Progenitor cell of endocrine pancreas (in vitro differentiated cells): Measurements from ENCODE around the gene NOSTRIN. TPM values are rescaled to one million over a fixed set of nuclear protein-coding genes. Genes with fewer than 3 reads are reported as not detected.
"Not testable (repeated sequence)": the region's sequence is repeated elsewhere in the genome, so short reads cannot be mapped to it uniquely, and the experiment has no call there.

Source experiments
- DNase-seq: peaks from one replicate; pipeline ENCODE4 v3.0.0; 2021; ENCODE audit warnings: low spot score; ENCODE audit not compliant: unreplicated experiment
- H3K27ac Mint-ChIP-seq: 2 replicates; pipeline ENCODE4 v1.8.0; 2021; ENCODE audit warnings: mild to moderate bottlenecking, moderate library complexity, mixed read lengths
- H3K27me3 Mint-ChIP-seq: 2 replicates; pipeline ENCODE4 v1.8.0; 2021; ENCODE audit warnings: mixed read lengths
- H3K36me3 Mint-ChIP-seq: 2 replicates; pipeline ENCODE4 v1.8.0; 2022; ENCODE audit warnings: mixed read lengths; ENCODE audit not compliant: insufficient read depth
- H3K4me1 Mint-ChIP-seq: 2 replicates; pipeline ENCODE4 v1.8.0; 2021; ENCODE audit warnings: low read depth, mixed read lengths
- H3K4me3 Mint-ChIP-seq: 2 replicates; pipeline ENCODE4 v1.8.0; 2021; ENCODE audit warnings: low read depth, mild to moderate bottlenecking, moderate library complexity, mixed read lengths
- H3K9me3 Mint-ChIP-seq: 2 replicates; pipeline ENCODE4 v1.8.0; 2021; ENCODE audit warnings: low read depth, mixed read lengths
- total RNA-seq: library from RNA; stranded (reverse); gene quantifications from 2 replicates; pipeline ENCODE4 v1.2.1, GENCODE V29; 2021
- TF ChIP-seq, protein P1 (sequence below): fragments of 200-600 bp; sonication (generic); IDR thresholded peaks from one replicate; pipeline ENCODE4 v1.5.0; 2021; ENCODE audit warnings: antibody characterized with exemption, mild to moderate bottlenecking; ENCODE audit not compliant: unreplicated experiment

The NOSTRIN gene
- total RNA-seq, 1 donor from 2014 or later: 4.0 TPM

DNA sequence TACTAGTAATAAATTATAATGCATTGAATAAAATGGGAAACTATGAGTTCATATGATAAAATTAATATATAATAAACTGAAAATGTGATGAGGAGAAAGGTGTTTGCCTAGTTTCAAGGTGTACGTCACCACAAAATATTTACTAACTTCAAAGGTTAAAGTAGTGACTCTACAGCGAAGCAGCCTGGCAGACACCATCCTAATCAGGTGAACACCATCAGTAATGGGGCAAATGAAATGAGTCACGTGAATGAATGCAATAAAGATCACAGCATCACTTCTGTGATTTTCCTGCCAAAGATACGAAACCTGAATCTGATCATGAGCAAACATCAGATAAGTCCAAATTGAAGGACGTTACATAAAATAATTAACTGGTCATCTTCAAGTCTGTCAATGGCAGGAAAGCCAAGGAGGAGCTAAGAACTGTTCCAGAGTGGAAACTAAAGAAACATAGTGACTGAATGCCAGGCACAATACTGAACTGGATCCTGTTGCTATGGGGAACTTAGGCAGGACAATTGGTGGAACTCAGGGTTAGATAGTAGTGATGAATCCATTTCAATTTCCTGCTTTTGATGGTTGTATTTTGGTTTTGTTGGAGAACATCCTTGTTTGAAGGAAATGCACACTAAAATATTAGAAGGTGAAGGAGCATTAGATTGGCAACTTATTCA is 12.1 kb upstream of the NOSTRIN start:
- Mint-ChIP-seq H3K36me3 (no peaks in the 10 kb centered on the region), H3K4me1 (no peaks in the 10 kb centered on the region), H3K27me3 (no peaks in the 10 kb centered on the region), H3K27ac (no peak overlapping the region), H3K4me3 (no peak overlapping the region), H3K9me3 (no peaks in the 10 kb centered on the region)
- no peak for DNase-seq
- TF ChIP-seq, protein P1, sequence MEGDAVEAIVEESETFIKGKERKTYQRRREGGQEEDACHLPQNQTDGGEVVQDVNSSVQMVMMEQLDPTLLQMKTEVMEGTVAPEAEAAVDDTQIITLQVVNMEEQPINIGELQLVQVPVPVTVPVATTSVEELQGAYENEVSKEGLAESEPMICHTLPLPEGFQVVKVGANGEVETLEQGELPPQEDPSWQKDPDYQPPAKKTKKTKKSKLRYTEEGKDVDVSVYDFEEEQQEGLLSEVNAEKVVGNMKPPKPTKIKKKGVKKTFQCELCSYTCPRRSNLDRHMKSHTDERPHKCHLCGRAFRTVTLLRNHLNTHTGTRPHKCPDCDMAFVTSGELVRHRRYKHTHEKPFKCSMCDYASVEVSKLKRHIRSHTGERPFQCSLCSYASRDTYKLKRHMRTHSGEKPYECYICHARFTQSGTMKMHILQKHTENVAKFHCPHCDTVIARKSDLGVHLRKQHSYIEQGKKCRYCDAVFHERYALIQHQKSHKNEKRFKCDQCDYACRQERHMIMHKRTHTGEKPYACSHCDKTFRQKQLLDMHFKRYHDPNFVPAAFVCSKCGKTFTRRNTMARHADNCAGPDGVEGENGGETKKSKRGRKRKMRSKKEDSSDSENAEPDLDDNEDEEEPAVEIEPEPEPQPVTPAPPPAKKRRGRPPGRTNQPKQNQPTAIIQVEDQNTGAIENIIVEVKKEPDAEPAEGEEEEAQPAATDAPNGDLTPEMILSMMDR: no peak

DNA sequence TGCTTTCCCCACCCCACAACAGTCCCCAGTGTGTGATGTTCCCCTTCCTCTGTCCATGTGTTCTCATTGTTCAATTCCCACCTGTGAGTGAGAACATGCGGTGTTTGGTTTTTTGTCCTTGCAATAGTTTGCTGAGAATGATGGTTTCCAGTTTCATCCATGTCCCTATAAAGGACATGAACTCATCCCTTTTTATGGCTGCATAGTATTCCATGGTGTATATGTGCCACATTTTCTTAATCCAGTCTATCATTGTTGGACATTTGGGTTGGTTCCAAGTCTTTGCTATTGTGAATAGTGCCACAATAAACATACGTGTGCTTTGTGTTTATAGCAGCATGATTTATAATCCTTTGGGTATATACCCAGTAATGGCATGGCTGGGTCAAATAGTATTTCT is 11.3 kb upstream of the NOSTRIN start:
- H3K27ac Mint-ChIP-seq, H3K9me3 Mint-ChIP-seq, H3K36me3 Mint-ChIP-seq, H3K4me3 Mint-ChIP-seq, H3K4me1 Mint-ChIP-seq, DNase-seq, H3K27me3 Mint-ChIP-seq: not testable (repeated sequence)

DNA sequence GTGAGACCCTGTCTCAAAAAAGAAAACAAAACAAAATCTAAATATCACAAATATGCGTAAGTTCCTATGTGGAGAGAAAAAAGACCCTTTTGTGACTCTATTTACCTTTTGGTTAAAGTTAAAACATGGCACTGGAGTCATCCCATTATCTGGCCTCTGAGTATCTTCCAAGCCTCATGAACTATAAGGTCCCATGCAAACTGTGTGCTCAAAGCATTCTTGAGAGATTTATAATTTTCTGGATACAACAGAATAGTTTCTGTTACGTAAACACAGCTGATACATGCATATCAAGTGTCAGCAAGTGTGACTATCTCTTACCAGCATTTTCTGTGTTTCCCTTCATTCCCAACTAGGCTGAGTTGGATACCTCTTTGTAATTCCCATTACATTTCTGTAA is 8.8 kb upstream of the NOSTRIN start:
- no peaks in the 10 kb centered on the region for H3K9me3 Mint-ChIP-seq

DNA sequence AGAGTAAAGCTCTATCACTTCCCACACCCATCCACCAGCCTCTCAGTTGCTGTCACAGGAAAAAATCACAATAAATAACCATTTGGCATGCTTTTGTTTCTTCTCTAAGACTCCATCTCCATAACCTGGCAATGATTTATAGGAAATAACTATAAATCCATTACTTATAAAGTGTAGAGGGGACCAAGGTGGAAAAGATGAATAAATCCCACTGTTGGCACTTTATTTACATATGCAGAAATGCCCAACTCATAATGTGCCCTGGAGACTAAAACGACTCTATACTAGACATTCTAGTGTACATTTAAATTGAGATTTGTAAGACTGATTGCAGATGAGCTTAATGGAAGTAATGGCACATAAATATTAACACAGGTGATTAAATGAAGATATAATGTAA is 7.5 kb upstream of the NOSTRIN start:
- Mint-ChIP-seq H3K4me1 (peaks cover 12% of the 10 kb centered on the region), H3K27ac (no peak overlapping the region), H3K36me3 (no peaks in the 10 kb centered on the region), H3K9me3 (no peaks in the 10 kb centered on the region), H3K27me3 (no peaks in the 10 kb centered on the region), H3K4me3 (no peak overlapping the region)
- TF ChIP-seq, protein P1: no peak
- DNase-seq: no peak

More for the DNA sequence above, 8.8 kb upstream of the NOSTRIN start:
- H3K4me1 Mint-ChIP-seq: peaks cover 4% of the 10 kb centered on the region
- no peaks in the 10 kb centered on the region for H3K36me3 Mint-ChIP-seq
- H3K27ac Mint-ChIP-seq: no peak overlapping the region
- DNase-seq: no peak
- no peak overlapping the region for H3K4me3 Mint-ChIP-seq
- TF ChIP-seq, protein P1: no peak
- H3K27me3 Mint-ChIP-seq: no peaks in the 10 kb centered on the region

DNA sequence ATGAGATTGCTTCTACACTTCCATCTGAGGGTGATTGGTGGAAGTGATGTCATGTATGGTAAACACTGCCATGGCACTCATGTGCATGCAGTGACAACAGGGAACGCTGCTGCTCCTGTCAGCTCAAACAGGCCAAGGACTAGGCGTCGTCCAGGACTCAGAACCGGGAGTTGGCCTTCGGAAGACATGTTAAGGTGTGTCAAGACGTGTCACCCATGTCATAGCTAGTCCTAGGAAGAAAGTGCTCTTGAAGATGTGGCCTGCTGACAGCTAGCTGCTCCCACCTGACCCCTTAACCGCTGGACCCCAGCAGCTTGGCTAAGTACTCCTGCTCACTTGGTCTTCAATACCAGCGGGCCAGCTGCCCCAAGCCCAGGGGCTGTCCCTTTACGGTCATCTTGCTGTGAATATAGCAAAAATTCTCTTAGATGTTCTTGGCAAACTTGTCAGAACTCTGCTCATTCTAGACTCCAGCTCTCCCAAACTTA is 6.3 kb upstream of the NOSTRIN start:
- no peak overlapping the region for H3K4me3 Mint-ChIP-seq

More for the DNA sequence above, 6.3 kb upstream of the NOSTRIN start:
- DNase-seq: no peak
- Mint-ChIP-seq H3K27ac (no peak overlapping the region), H3K36me3 (no peaks in the 10 kb centered on the region), H3K9me3 (no peaks in the 10 kb centered on the region), H3K27me3 (no peaks in the 10 kb centered on the region), H3K4me1 (peaks cover 16% of the 10 kb centered on the region)
- TF ChIP-seq, protein P1: no peak
